Measurements from ENCODE around the gene EMC9. TPM values are rescaled to one million over a fixed set of nuclear protein-coding genes. Genes with fewer than 3 reads are reported as not detected.
A peak's percentile ranks its signal among the peaks of the same experiment; 100 is the strongest.

Gene EMC9
- total RNA-seq, 2 donors from 2014 or later = 9.9 to 21.1 TPM

- peaks cover 0 to 11% of the 10 kb centered on the region in 2 donors for H3K36me3 ChIP-seq (replicated peaks in 1 of 2; ENCODE audit: insufficient read depth in 1 of 2, low read depth in 2 of 2)
- intact Hi-C loops (cut with DNase I) = no loop called here
- ATAC-seq (no peak), DNase-seq (no peak)
- H3K4me3 ChIP-seq = no peak overlapping the region
- 1 to 4% methylated on average over 9 of the region's 9 CpGs for WGBS, 2 donors
- H3K4me1 ChIP-seq = peaks cover 63% of the 10 kb centered on the region
- no peaks in the 10 kb centered on the region for H3K9me3 ChIP-seq
- no peaks in the 10 kb centered on the region for H3K27me3 ChIP-seq
- H3K27ac ChIP-seq = peak overlapping the region; percentile 68 to 98 (median 84)
- no peak for TF ChIP-seq POLR2A (IDR thresholded peaks at IDR 0.05)
- TF ChIP-seq CTCF (IDR thresholded peaks at IDR 0.05) = no peak
These were observed 5.9 kb downstream of the EMC9 start for GRCh38 chr14:24135584-24135833.

- WGBS, 2 donors = 88 to 96% methylated on average over 1 of the region's 1 CpG
- H3K27ac ChIP-seq = no peak overlapping the region
- H3K9me3 ChIP-seq = no peaks in the 10 kb centered on the region
- DNase-seq (no peak), ATAC-seq (no peak)
- TF ChIP-seq CTCF (IDR thresholded peaks at IDR 0.05) = no peak
- TF ChIP-seq POLR2A (IDR thresholded peaks at IDR 0.05) = no peak
- H3K4me1 ChIP-seq = peaks cover 57% of the 10 kb centered on the region
- H3K36me3 ChIP-seq (replicated peaks in 1 of 2; ENCODE audit: insufficient read depth in 1 of 2, low read depth in 2 of 2) = peaks cover 0 to 10% of the 10 kb centered on the region in 2 donors
- intact Hi-C loops (cut with DNase I) = no loop called here
- no peak overlapping the region for H3K4me3 ChIP-seq
- H3K27me3 ChIP-seq = no peaks in the 10 kb centered on the region
These were observed 7.7 kb downstream of the EMC9 start for GRCh38 chr14:24133735-24134134.

GRCh38 chr14:24132976-24133375, 8.4 kb downstream of the EMC9 start:
- DNase-seq = no peak
- no peak overlapping the region for H3K4me3 ChIP-seq
- no peak for ATAC-seq
- H3K27ac ChIP-seq = peak overlapping the region in 3 of 4 donors; percentile 85 to 96 (median 93)
- H3K36me3 ChIP-seq (replicated peaks in 1 of 2; ENCODE audit: insufficient read depth in 1 of 2, low read depth in 2 of 2) = peaks cover 0 to 3% of the 10 kb centered on the region in 2 donors
- 96 to 100% methylated on average over 2 of the region's 2 CpGs for WGBS, 2 donors
- H3K4me1 ChIP-seq = peaks cover 52% of the 10 kb centered on the region
- TF ChIP-seq CTCF (IDR thresholded peaks at IDR 0.05) (no peak), POLR2A (IDR thresholded peaks at IDR 0.05) (no peak)
- intact Hi-C loops (cut with DNase I) = no loop called here
- H3K9me3 ChIP-seq = no peaks in the 10 kb centered on the region
- no peaks in the 10 kb centered on the region for H3K27me3 ChIP-seq

GRCh38 chr14:24132061-24132685, 9.2 kb downstream of the EMC9 start:
- intact Hi-C loops (cut with DNase I) = no loop called here
- 27 to 49% methylated on average over 13 to 24 of the region's 24 CpGs for WGBS, 2 donors
- peaks cover 46% of the 10 kb centered on the region for H3K4me1 ChIP-seq
- TF ChIP-seq CTCF (IDR thresholded peaks at IDR 0.05) (no peak), POLR2A (IDR thresholded peaks at IDR 0.05) (peak; percentile 53 to 61 (median 58))
- DNase-seq = peak; percentile 76 to 90 (median 85)
- no peaks in the 10 kb centered on the region for H3K27me3 ChIP-seq
- H3K4me3 ChIP-seq = no peak overlapping the region
- H3K27ac ChIP-seq = peak overlapping the region; percentile 85 to 96 (median 92)
- H3K36me3 ChIP-seq (replicated peaks in 1 of 2; ENCODE audit: insufficient read depth in 1 of 2, low read depth in 2 of 2) = no peaks in the 10 kb centered on the region
- H3K9me3 ChIP-seq = no peaks in the 10 kb centered on the region
- peak; percentile 18 for ATAC-seq

- ATAC-seq (no peak), DNase-seq (no peak)
- peaks cover 39% of the 10 kb centered on the region for H3K4me1 ChIP-seq
- H3K27ac ChIP-seq = peak overlapping the region; percentile 85 to 96 (median 92)
- H3K9me3 ChIP-seq = no peaks in the 10 kb centered on the region
- H3K4me3 ChIP-seq = no peak overlapping the region
- no peaks in the 10 kb centered on the region for H3K27me3 ChIP-seq
- TF ChIP-seq CTCF (IDR thresholded peaks at IDR 0.05) (no peak), POLR2A (IDR thresholded peaks at IDR 0.05) (no peak)
- intact Hi-C loops (cut with DNase I) = no loop called here
- 45 to 53% methylated on average over 8 to 12 of the region's 15 CpGs for WGBS, 2 donors
- no peaks in the 10 kb centered on the region for H3K36me3 ChIP-seq (replicated peaks in 1 of 2; ENCODE audit: insufficient read depth in 1 of 2, low read depth in 2 of 2)
These were observed 9.8 kb downstream of the EMC9 start for GRCh38 chr14:24131549-24131966.
